ENCODE results near the gene CLRN2. TPM values are rescaled to one million over a fixed set of nuclear protein-coding genes. Genes with fewer than 3 reads are reported as not detected.

The CLRN2 gene
- total and polyA plus RNA-seq, 9 of the 15 experiments (the other 6 are each of a cell fraction or from before 2014, with no cell fraction given) = not detected

DNA sequence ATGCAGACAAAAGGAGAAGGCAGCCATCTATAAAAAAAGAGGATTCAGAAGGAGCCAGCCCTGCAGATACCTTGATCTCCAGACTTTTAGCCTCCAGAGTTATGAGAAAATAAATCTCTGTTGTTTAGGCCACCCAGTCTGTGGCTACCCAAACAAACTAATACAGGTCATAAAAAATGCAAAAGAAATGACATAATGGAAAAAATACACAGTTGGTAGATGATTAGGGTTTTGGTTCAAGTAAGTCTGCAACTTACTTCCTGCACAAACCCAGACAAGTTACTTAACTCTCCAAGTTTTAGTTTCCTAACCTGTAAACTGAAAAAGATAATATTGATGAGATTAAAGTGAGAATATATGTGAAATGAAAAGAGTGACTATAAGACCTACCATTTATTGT, 14.4 kb upstream of the CLRN2 start (continued):
- no peak for TF ChIP-seq SMAD3 (CRISPR knock-in tag; conservative IDR thresholded peaks at IDR 0.05)

GRCh38 chr4:17502756-17503155, 12.2 kb upstream of the CLRN2 start:
- CTCF ChIA-PET (ENCODE audit: low intra/inter-chr PET ratio) = no interaction called here
- Histone ChIP-seq H3K9me1 (ENCODE audit: control insufficient read depth, insufficient read depth, low read length) (no peaks in the 10 kb centered on the region), H3K4me3 (no peak overlapping the region), H2AFZ (ENCODE audit: low read depth, low read length) (no peak overlapping the region), H4K20me1 (replicated peaks; ENCODE audit: control insufficient read depth, insufficient read depth, low read length) (no peaks in the 10 kb centered on the region), H3K27me3 (ENCODE audit: control insufficient read depth in 2 of 2, insufficient read depth in 2 of 2, low read length in 2 of 2) (no peaks in the 10 kb centered on the region), H3K79me2 (ENCODE audit: control insufficient read depth, insufficient read depth, low read length) (no peaks in the 10 kb centered on the region), H3K4me2 (ENCODE audit: insufficient read depth, low read length) (no peak overlapping the region), H3K9me3 (replicated peaks; ENCODE audit: control insufficient read depth, insufficient read depth, low read depth, low read length) (no peaks in the 10 kb centered on the region), H3K27ac (ENCODE audit: extremely low read depth, low read depth, low read length) (no peak overlapping the region), H3K9ac (ENCODE audit: insufficient read depth in 1 of 2, low read depth in 2 of 2, low read length in 2 of 2) (no peak overlapping the region), H3K4me1 (replicated peaks in 1 of 2; ENCODE audit: control insufficient read depth in 2 of 2, insufficient read depth in 2 of 2, low read length in 2 of 2) (0 out of 5 replicates have a peak, but pooled peaks cover 0 to 3% of the 10 kb centered on the region in 2 experiments), H3K36me3 (ENCODE audit: control insufficient read depth, insufficient read depth, low read length) (peaks cover 87% of the 10 kb centered on the region)
- TF ChIP-seq HMBOX1 (IDR thresholded peaks at IDR 0.05) = no peak
- FAIRE-seq = no peak
- intact Hi-C loops (cut with micrococcal nuclease) = no loop called here
- in situ Hi-C loops (cut with MboI) = no loop called here
- POLR2A ChIA-PET = interaction anchor here (1.5 kb wide), 1 partner anchor 9 kb away, joined by 5 read pairs; no protein-coding TSS in a partner anchor
- no peak for DNase-seq (ENCODE audit: extremely low read depth in 1 of 4, low spot score in 3 of 4)
- no peak for ATAC-seq
- WGBS (ENCODE audit: insufficient coverage, low coverage, missing lambda C conversion rate) = 93% methylated on average over 3 of the region's 3 CpGs
- no TSS peak for BruUV-seq (replicated peaks)

GRCh38 chr4:17504081-17504480, 10.9 kb upstream of the CLRN2 start:
- ATAC-seq = no peak
- Histone ChIP-seq H3K9ac (ENCODE audit: insufficient read depth in 1 of 2, low read depth in 2 of 2, low read length in 2 of 2) (no peak overlapping the region), H3K4me2 (ENCODE audit: insufficient read depth, low read length) (no peak overlapping the region), H3K4me1 (replicated peaks in 1 of 2; ENCODE audit: control insufficient read depth in 2 of 2, insufficient read depth in 2 of 2, low read length in 2 of 2) (no peaks in the 10 kb centered on the region; a peak in 1 of 5 replicates), H3K27me3 (ENCODE audit: control insufficient read depth in 2 of 2, insufficient read depth in 2 of 2, low read length in 2 of 2) (no peaks in the 10 kb centered on the region), H2AFZ (ENCODE audit: low read depth, low read length) (no peak overlapping the region), H4K20me1 (replicated peaks; ENCODE audit: control insufficient read depth, insufficient read depth, low read length) (no peaks in the 10 kb centered on the region), H3K4me3 (no peak overlapping the region), H3K9me1 (ENCODE audit: control insufficient read depth, insufficient read depth, low read length) (no peaks in the 10 kb centered on the region), H3K9me3 (replicated peaks; ENCODE audit: control insufficient read depth, insufficient read depth, low read depth, low read length) (no peaks in the 10 kb centered on the region), H3K79me2 (ENCODE audit: control insufficient read depth, insufficient read depth, low read length) (no peaks in the 10 kb centered on the region), H3K27ac (ENCODE audit: extremely low read depth, low read depth, low read length) (no peak overlapping the region), H3K36me3 (ENCODE audit: control insufficient read depth, insufficient read depth, low read length) (peaks cover 82% of the 10 kb centered on the region)
- DNase-seq (ENCODE audit: extremely low read depth in 1 of 4, low spot score in 3 of 4) = no peak
- in situ Hi-C loops (cut with MboI) = no loop called here
- intact Hi-C loops (cut with micrococcal nuclease) = no loop called here
- POLR2A ChIA-PET = interaction anchor here (0.6 to 1.5 kb wide), 3 partner anchors 9 to 112 kb away, joined by 3 to 5 read pairs (median 3); no protein-coding TSS in a partner anchor
- no TSS peak for BruUV-seq (replicated peaks)
- 94% methylated on average over 7 of the region's 7 CpGs for WGBS (ENCODE audit: insufficient coverage, low coverage, missing lambda C conversion rate)
- CTCF ChIA-PET (ENCODE audit: low intra/inter-chr PET ratio) = no interaction called here
- no peak for FAIRE-seq
- no peak for TF ChIP-seq MECOM (CRISPR knock-in tag; IDR thresholded peaks at IDR 0.05)
- no peak for TF ChIP-seq NONO (IDR thresholded peaks at IDR 0.05; ENCODE audit: low read depth in 2 of 2, low read length in 1 of 2)
- no peak for TF ChIP-seq NCOA6 (IDR thresholded peaks at IDR 0.05)
- no peak for TF ChIP-seq MYC (IDR thresholded peaks at IDR 0.05; ENCODE audit: low read depth, low read length)
- no peak for TF ChIP-seq MYC (CRISPR knock-in tag; IDR thresholded peaks at IDR 0.05; ENCODE audit: borderline replicate concordance, low read depth)
- no peak for TF ChIP-seq SNAPC5 (CRISPR knock-in tag; IDR thresholded peaks at IDR 0.05)
- no peak for TF ChIP-seq RBFOX2 (IDR thresholded peaks at IDR 0.05; ENCODE audit: low read depth, low read length)
- no peak for TF ChIP-seq NFE2 (IDR thresholded peaks at IDR 0.05; ENCODE audit: low read depth)
- no peak for TF ChIP-seq BCL6 (CRISPR knock-in tag; IDR thresholded peaks at IDR 0.05)
- TF ChIP-seq ZZZ3 (IDR thresholded peaks at IDR 0.05) = no peak
- no peak for TF ChIP-seq SIN3A (IDR thresholded peaks at IDR 0.05; ENCODE audit: borderline replicate concordance in 2 of 2, control insufficient read depth in 1 of 2, low read depth in 2 of 2, low read length in 2 of 2)
- TF ChIP-seq ETV5 (CRISPR knock-in tag; IDR thresholded peaks at IDR 0.05; ENCODE audit: low read depth) = no peak
- TF ChIP-seq NELFE (IDR thresholded peaks at IDR 0.05; ENCODE audit: insufficient read depth, insufficient read length) = no peak
- TF ChIP-seq ZNF785 (CRISPR knock-in tag; IDR thresholded peaks at IDR 0.05) = no peak

All from K562 (cell line).